GM18517 (cell line): ENCODE results near the gene SMPD2.

Source experiments
- ATAC-seq: cut with Tn5 transposase; IDR thresholded peaks from one replicate; pipeline ENCODE4 v1.9.1; 2021; ENCODE audit warnings: mild to moderate bottlenecking, moderate library complexity; ENCODE audit not compliant: unreplicated experiment

SMPD2 gene

GRCh38 chr6:109446541-109446940 lies 6.0 kb downstream of the SMPD2 start:
- ATAC-seq: no peak

- ATAC-seq: no peak
Observed at GRCh38 chr6:109447087-109447486, 6.6 kb downstream of the SMPD2 start.

- no peak for ATAC-seq
Observed at GRCh38 chr6:109447878-109448555, 7.5 kb downstream of the SMPD2 start.

- no peak for ATAC-seq
Observed at GRCh38 chr6:109448615-109449014, 8.1 kb downstream of the SMPD2 start.

- no peak for ATAC-seq
Observed at GRCh38 chr6:109449064-109449794, 8.7 kb downstream of the SMPD2 start.

DNA sequence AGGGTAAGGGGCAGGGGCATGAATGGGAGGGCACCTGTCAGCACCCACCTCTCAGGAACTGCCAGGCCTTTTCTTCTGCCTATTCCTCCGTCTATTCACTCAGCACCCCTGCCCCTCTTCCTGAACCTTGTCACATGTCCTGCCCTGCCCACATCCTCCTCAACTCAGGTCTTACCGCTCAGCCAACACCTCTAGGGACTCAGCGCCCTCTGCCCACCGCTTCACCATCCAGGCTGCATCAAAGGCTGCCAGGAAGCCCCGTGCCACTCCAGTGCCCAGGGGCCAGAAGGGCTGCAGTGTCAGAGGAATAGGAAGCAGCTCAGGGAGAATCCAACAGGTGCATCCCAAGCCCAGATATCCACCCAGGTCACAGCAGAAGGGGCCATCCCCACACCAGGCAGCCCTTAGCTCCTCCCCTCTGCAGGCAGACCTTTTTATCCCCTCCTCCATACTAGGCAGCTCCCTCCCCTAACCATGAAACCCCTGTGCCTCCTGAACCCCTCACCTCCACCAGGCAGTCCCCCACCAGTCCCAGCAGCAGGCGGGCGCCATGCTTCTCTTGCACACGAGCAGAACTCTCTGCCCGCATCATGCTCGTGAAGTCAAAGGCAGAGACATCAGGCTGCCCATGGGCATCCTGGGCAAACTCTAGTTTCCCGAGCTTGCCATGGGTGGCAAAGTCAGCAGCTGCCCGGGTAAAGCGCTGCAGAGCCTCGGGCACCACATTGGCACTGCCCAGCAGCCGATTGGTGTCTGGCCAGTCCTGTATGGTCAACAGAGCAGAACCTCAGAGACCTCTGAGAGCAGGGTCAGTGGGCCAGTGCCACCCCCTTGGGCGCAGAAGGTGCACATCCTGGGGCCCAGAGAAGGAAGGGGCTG lies 9.5 kb downstream of the SMPD2 start:
- no peak for ATAC-seq

DNA sequence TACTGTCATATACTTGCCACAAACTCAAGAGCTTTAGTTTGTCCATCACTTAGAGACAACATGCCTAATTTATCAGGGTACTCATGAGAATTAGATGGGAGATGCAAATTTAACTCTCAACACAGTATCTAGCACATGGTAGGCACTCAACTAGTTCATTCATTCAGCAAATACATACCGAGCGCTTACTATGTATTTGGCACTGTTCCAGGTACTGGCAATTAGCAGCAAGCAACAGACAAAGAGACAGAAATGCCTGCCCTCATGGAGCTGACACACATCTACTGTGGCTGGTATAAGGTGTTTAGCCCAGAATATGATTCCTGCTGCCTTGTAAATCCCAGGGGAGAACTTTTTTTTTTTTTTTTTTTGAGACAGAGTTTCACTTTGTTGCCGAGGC lies 10.3 kb downstream of the SMPD2 start:
- ATAC-seq: no peak

DNA sequence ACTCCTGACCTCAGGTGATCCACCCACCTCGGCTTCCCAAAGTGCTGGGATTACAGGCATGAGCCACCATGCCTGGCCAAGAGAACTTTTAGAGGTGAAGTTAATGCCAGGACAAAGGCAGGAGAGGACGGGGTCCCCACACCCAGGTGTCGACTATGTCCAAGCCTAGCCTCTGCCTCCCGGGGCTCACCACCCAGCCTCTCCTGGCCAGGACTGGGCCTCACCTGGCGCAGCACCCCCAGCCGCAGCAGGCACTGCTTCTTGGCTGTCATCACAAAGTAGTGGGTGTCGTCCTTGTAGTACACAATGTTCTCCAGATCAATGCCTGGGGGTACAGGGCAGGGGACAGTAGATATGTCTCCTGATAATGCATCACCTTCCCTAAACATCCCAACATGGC lies 10.9 kb downstream of the SMPD2 start:
- ATAC-seq: no peak

GRCh38 chr6:109452181-109452580 lies 11.7 kb downstream of the SMPD2 start:
- ATAC-seq: no peak

- ATAC-seq: no peak
Observed at GRCh38 chr6:109453156-109453555, 12.6 kb downstream of the SMPD2 start.

- ATAC-seq: no peak
Observed at GRCh38 chr6:109453594-109454495, 13.3 kb downstream of the SMPD2 start.

GRCh38 chr6:109454496-109455436 lies 14.2 kb downstream of the SMPD2 start:
- peak; percentile 28 for ATAC-seq

- peak; percentile 64 for ATAC-seq
Observed at GRCh38 chr6:109455437-109456110, 15.1 kb downstream of the SMPD2 start, which contains the start of gene MICAL1. Gene MICAL1 (minus strand): TSS chr6:109455772. CDS start chr6:109454196, 1,576 bp downstream.

DNA sequence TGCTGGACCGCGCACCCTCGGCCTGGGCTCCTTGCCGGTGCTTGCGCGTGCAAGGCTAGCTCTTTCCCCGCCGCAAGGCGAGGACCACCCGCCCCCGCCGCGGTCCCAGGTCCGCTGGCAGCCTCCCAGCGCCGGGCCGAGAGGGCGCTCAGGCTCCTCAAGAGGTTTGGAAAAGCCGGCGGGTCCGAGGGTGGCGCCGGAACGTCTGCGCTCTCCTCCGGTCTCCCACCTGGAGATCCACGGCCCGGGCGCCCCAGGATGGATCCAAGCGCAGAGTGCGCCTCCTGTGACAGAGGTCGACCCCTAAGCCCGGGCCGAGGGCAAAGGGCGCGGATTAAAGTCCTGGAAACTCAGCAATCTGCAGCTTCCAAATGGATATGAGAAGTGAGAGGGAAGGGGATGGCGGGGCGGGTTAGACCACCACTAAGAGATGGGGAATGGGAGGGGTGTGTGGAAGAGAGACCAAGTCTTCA lies 15.6 kb downstream of the SMPD2 start:
- peak; percentile 2 for ATAC-seq

DNA sequence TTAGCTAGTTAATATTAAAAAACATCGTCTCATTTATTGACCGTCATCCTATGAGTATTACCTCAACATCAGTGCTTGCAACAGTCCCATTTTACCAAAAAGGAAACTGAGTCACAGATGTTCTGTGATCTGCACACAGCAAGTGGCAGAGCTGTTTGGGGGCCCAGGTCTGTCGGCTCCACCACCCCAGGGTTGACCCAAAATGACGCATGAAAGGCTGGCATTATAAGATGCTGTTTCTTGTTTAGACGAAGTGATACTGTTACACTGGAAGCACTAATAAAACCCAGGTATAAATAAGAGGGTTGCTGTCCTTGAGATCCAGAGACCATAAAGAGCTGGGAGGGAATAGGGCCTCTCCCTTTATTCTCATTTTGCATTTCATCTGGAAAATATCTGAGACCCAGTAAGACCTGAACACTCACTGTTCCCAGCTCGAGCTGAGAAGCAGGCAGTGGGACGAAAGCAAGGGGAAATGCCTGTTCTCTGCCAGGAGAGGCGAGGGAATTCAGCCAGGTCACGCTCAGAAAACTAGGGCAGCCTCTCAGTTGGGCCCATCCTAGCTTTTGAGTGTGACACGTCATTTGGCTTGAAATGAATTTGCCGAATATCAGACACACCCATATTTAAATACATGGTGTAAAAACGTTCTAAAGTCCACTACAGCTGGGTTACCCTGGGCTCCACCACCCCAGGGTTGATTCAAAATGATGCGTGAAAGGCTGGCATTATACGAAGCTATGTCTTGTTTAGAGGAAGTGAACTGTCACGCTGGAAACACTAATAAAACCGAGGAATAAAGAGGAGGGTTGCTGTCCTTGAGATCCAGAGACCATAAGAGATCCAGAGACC lies 16.4 kb downstream of the SMPD2 start:
- ATAC-seq: no peak

DNA sequence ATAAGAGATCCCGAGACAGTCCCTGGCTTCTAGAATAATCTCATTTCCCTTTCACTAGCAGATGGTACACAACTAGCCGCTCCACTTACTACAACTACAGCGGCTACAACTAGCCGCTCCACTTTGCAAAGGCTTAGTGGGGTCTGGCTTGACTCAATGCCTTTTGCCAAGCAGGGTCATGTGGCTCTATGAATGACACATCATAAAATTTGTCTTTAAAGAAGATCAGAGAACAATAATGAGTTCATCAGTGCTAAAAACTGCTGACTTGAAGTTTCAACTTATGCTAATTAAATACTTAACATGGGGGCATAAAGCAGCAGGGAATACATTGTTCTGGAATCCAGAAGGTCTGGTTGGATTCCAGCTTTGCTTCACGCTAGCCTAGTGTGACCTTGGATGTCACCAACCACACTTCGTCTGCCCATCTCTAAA lies 17.1 kb downstream of the SMPD2 start:
- ATAC-seq: no peak

DNA sequence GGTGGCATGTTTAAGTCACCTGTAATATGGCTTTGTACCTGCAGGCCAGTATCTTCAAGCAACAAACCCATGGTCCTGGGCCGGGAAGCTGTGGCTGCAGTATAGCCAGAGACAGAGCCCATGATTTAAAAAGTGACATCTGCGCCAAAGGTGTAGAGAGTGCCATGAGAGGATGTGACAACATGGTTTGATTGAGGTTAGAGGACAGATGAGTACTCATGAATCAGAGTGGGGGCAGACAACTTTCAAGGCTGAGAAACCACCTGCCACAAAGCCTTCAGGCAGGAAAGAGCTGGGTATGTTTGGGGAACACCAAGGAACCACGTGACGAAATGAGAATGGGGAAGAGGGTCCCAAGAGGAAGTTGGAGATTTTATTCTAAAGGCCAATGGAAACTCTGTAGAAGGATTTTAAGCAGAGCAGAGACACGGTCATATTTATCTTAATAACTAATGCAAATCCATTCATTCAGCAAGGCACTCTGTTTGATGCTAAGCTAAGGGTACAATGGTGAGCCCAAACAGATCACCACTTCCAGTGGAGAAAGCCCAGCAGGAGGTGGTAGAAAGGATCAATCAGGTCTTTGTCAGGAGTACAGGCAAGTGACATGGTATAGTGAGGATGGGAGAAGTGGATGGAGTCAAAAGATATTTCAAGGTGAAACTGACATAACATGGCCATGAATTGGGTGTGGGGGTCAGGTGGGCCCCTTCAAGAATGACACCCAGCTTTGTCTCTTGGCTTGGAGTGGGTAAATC lies 18.4 kb downstream of the SMPD2 start:
- no peak for ATAC-seq
